GM18861 (cell line): ENCODE measurements around the gene RSPO4.

Experiments used
- ATAC-seq: cut with Tn5 transposase; IDR thresholded peaks from one replicate; pipeline ENCODE4 v1.9.1; 2021; ENCODE audit not compliant: unreplicated experiment

RSPO4 gene

DNA sequence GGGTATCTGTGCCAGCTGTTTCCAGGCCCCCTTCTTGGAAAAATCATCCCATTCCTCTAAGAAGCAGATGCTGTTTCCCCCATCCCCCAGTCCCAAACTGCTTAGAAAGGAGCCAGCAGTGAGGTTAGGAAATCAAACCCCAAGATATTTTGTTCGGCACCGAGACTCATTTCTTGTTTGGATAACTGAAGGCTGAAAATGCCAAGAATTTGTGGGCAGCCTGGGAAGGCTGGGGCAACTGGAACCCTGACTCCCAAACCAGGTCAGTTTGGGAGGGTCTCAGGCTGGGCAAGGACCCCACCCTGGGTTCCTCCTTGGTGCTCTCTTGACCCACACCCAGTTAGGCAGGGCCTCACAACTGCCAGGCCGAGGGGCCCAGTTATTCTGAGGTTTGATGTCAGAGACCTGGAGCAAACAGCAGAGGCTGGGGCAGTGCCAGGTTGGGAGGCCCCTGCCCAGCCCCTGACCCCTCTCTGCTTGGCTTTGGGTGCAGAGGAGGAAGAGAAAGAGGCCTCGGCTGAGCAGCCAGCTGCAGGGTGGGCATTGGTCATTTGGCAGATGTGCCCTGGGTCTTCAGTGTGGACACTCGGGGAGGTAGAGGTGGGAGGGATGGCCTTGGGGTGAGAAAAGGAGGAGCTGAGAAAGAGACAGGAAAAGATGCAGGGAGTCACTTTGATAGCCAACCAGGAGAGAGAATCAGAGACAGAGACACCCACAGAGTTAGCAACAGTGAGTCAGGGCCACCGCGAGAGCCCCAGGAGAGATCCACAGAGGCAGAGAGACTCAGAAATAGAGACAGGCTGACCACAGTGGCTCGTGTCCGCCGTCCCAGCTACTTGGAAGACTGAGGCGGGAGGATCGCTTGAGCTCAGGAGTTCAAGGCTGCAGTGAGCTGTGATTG, 91.0 kb downstream of the RSPO4 start:
- ATAC-seq: no peak

DNA sequence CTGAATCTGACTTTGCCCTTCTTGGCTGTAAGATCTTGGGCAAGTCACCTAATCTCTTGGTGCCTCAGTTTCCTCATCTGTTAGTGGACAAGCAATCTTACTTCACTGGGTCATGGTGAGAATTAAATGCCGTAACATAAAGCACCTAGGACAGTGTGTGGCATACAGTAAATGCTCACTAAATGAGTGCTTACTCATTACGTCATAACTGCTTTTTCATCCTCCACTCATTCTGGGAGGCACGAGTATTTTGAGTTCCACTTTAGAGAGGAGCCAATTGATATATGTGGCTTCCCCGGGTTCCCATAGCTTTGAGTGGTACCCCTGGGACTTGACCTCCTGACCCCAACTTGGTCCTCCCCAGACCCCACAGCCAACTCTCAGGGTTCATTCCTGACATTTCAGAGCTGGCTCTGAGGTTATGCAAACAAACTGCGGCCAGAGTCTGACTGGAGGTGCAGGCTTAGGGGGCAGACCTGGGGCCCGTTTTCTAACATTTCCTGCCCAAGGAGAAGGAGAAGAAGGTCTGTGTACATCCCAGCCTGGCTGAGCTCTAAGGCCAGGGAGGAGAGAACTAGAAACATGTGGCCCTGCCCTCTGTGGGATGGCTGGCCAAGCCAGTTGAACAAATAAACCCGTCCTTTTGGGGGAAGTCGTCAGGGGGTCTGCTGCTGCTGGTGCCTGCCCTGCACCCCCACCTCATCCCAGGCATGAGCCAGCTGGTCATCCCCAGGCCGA, 91.8 kb downstream of the RSPO4 start:
- no peak for ATAC-seq

DNA sequence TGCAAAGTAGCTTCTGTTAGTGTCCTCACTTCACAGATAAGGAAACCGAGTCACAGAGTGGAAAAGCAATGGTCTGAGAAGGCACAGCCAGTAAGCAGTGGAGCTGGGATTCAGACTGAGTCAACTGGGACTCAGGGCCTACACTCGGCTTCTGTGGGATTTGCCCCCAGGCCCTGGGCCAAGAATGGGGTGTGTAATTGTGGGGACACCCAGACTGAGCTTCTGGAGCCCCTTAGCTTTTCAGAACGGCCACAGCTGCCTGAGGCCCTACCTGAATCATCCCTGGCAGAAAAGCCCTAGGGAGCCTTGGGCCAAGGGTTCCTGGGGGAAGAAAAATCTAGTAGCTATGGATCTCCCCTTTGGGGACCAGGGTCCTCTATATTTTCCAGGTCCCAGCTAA, 92.5 kb downstream of the RSPO4 start:
- ATAC-seq: no peak
